HG02938 (cell line): ENCODE results near the gene TWIST2.

Source experiments
- ATAC-seq: cut with Tn5 transposase; IDR thresholded peaks from one replicate; pipeline ENCODE4 v1.9.1; 2021; ENCODE audit warnings: mild to moderate bottlenecking, moderate library complexity; ENCODE audit not compliant: unreplicated experiment

Gene TWIST2

GRCh38 chr2:238949710-238950345 lies 101.9 kb downstream of the TWIST2 start:
- ATAC-seq: no peak

- ATAC-seq: no peak
Observed at GRCh38 chr2:238950551-238950950, 102.7 kb downstream of the TWIST2 start.

GRCh38 chr2:238952261-238952919 lies 104.5 kb downstream of the TWIST2 start:
- no peak for ATAC-seq

- ATAC-seq: no peak
Observed at GRCh38 chr2:238954841-238955591, 107.1 kb downstream of the TWIST2 start.

- no peak for ATAC-seq
Observed at GRCh38 chr2:238955648-238956531, 108.0 kb downstream of the TWIST2 start.

GRCh38 chr2:238956676-238957075 lies 108.8 kb downstream of the TWIST2 start:
- ATAC-seq: no peak
